HEK293T (cell line): ENCODE data around the gene SYCE3.

Experiments used
- BHLHE40 ChIP-seq: fragments of 450-650 bp; IDR thresholded peaks from 2 replicates; pipeline ENCODE4 v1.6.1; 2016; ENCODE audit warnings: mild to moderate bottlenecking, moderate library complexity, borderline replicate concordance
- CTBP1 ChIP-seq: fragments of 450-650 bp; IDR thresholded peaks from 2 replicates; pipeline ENCODE4 v1.6.1; 2016; ENCODE audit warnings: borderline replicate concordance
- NFRKB ChIP-seq: fragments of 450-650 bp; IDR thresholded peaks from 2 replicates; pipeline ENCODE4 v1.6.1; 2016; ENCODE audit warnings: mild to moderate bottlenecking, moderate library complexity

GRCh38 chr22:50546326-50547262 lies 16.1 kb downstream of the SYCE3 start:
- TF ChIP-seq BHLHE40 (no peak), NFRKB (no peak), CTBP1 (no peak)
